ENCODE measurements around the gene AP5B1. TPM values are rescaled to one million over a fixed set of nuclear protein-coding genes. Genes with fewer than 3 reads are reported as not detected.

The AP5B1 gene
- total and polyA plus RNA-seq, 2 of the 8 experiments (the other 6 are each of a cell fraction or from before 2014, with no cell fraction given) = 7.6 to 10.0 TPM

DNA sequence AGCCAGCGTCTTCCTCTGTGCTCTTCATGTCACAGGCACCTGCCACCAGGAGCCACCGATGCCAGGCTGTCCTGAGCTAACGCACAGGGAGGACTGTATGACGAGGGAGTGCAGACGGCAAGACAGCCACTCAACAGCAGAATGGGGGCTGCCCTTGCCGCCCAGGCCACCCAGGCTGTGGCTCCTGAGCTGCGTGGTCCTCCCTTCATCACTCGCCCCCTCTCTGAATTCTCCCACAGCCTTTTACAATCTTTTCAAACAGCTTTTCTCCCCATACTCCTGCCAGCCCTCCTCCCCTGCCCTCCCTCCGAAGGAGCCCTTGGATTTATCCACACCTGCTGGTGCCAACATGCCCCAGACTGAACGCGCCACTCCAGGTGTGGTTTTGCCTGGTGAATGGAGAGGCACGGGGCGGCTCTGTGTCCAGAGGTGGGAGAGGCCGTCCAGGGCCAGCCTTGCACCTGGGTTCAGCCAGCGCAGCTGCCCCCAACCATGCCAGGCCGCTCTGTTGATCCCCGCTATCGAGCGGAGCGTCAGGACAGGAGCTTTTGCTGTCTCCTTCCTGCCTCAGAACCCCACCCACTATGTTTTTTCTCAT lies 28.1 kb upstream of the AP5B1 start (continued):
- TF ChIP-seq, protein P1, sequence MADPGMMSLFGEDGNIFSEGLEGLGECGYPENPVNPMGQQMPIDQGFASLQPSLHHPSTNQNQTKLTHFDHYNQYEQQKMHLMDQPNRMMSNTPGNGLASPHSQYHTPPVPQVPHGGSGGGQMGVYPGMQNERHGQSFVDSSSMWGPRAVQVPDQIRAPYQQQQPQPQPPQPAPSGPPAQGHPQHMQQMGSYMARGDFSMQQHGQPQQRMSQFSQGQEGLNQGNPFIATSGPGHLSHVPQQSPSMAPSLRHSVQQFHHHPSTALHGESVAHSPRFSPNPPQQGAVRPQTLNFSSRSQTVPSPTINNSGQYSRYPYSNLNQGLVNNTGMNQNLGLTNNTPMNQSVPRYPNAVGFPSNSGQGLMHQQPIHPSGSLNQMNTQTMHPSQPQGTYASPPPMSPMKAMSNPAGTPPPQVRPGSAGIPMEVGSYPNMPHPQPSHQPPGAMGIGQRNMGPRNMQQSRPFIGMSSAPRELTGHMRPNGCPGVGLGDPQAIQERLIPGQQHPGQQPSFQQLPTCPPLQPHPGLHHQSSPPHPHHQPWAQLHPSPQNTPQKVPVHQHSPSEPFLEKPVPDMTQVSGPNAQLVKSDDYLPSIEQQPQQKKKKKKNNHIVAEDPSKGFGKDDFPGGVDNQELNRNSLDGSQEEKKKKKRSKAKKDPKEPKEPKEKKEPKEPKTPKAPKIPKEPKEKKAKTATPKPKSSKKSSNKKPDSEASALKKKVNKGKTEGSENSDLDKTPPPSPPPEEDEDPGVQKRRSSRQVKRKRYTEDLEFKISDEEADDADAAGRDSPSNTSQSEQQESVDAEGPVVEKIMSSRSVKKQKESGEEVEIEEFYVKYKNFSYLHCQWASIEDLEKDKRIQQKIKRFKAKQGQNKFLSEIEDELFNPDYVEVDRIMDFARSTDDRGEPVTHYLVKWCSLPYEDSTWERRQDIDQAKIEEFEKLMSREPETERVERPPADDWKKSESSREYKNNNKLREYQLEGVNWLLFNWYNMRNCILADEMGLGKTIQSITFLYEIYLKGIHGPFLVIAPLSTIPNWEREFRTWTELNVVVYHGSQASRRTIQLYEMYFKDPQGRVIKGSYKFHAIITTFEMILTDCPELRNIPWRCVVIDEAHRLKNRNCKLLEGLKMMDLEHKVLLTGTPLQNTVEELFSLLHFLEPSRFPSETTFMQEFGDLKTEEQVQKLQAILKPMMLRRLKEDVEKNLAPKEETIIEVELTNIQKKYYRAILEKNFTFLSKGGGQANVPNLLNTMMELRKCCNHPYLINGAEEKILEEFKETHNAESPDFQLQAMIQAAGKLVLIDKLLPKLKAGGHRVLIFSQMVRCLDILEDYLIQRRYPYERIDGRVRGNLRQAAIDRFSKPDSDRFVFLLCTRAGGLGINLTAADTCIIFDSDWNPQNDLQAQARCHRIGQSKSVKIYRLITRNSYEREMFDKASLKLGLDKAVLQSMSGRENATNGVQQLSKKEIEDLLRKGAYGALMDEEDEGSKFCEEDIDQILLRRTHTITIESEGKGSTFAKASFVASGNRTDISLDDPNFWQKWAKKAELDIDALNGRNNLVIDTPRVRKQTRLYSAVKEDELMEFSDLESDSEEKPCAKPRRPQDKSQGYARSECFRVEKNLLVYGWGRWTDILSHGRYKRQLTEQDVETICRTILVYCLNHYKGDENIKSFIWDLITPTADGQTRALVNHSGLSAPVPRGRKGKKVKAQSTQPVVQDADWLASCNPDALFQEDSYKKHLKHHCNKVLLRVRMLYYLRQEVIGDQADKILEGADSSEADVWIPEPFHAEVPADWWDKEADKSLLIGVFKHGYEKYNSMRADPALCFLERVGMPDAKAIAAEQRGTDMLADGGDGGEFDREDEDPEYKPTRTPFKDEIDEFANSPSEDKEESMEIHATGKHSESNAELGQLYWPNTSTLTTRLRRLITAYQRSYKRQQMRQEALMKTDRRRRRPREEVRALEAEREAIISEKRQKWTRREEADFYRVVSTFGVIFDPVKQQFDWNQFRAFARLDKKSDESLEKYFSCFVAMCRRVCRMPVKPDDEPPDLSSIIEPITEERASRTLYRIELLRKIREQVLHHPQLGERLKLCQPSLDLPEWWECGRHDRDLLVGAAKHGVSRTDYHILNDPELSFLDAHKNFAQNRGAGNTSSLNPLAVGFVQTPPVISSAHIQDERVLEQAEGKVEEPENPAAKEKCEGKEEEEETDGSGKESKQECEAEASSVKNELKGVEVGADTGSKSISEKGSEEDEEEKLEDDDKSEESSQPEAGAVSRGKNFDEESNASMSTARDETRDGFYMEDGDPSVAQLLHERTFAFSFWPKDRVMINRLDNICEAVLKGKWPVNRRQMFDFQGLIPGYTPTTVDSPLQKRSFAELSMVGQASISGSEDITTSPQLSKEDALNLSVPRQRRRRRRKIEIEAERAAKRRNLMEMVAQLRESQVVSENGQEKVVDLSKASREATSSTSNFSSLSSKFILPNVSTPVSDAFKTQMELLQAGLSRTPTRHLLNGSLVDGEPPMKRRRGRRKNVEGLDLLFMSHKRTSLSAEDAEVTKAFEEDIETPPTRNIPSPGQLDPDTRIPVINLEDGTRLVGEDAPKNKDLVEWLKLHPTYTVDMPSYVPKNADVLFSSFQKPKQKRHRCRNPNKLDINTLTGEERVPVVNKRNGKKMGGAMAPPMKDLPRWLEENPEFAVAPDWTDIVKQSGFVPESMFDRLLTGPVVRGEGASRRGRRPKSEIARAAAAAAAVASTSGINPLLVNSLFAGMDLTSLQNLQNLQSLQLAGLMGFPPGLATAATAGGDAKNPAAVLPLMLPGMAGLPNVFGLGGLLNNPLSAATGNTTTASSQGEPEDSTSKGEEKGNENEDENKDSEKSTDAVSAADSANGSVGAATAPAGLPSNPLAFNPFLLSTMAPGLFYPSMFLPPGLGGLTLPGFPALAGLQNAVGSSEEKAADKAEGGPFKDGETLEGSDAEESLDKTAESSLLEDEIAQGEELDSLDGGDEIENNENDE (IDR thresholded peaks at IDR 0.05; ENCODE audit: insufficient replicate concordance, low read length) = no peak
- TF ChIP-seq CHD2 (IDR thresholded peaks at IDR 0.05; ENCODE audit: low read length) = no peak
